HG03108 (cell line): ENCODE results near the gene ARIH2.
"Not testable (repeated sequence)": the region's sequence is repeated elsewhere in the genome, so short reads cannot be mapped to it uniquely, and the experiment has no call there.

ENCODE experiments used
- ATAC-seq: cut with Tn5 transposase; IDR thresholded peaks from one replicate; pipeline ENCODE4 v1.9.1; 2021; ENCODE audit warnings: moderate library complexity; ENCODE audit not compliant: unreplicated experiment

ARIH2 gene

DNA sequence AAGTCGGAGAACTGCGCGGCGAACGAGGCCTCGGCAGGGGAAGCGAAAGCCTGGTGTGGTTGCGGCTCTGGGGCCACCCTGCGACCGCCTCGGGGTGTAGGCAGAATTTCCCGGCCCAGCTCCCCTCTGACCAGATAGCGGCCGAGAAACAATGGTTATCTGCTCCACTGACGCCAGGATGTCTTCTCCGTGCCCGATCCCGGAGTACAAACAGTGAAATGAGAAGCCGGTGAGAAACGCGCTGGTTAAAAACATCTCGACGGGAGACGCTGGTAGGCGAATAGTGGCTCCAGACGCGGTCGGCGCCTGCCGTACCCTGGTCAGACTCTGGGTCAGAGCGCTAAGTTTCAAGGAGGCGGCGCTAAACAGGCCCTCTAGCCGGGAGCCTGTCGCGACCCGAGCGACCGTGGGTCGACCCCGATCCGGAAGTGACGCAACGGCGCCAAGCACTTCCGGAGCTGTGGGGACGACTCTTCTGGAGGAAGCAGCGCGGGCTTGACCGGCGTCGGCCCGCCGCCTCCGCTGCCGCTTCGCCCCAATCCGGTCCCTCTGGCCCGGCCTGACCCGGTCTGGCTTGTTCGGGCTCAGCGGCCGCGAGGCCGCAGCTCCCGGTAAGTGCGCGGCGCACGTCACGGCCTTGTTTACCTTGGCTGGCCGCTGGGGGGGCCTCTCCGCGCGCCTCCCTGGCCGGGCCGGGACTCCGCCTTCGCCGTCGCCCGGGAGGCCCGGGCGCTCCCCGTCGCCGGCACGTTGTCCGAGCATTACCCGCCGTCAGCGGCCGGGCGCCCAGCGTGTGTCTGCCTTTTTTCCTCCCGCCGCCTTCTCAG lies at the start of gene ARIH2:
Gene ARIH2 (plus strand): TSS at position 455 of the 827 bp plus-strand sequence. CDS start 8,717 bp downstream, outside the sequence.
- peak; percentile 84 for ATAC-seq

DNA sequence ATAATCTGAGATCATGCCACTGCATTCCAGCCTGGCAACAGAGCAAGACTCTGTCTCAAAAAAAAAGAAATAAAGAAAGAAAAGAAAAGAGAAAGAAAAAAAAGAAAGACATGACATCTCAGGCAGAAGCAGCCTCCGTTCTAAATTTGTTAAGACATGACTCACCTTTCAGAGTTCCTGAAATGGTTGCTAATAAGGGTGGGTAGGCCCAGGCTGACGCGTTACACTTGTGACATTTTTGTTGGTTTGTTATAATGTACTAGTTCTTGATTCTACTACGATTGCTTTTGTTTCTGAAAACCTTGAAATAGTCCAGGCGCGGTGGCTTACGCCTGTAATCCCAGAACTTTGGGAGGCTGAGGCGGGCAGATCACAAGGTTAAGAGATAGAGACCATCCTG lies 41.0 kb upstream of the ARIH2 start:
- ATAC-seq: no peak

GRCh38 chr3:48879307-48879993 lies 39.2 kb upstream of the ARIH2 start:
- no peak for ATAC-seq

- ATAC-seq: no peak
Observed at GRCh38 chr3:48879994-48880377, 38.7 kb upstream of the ARIH2 start.

DNA sequence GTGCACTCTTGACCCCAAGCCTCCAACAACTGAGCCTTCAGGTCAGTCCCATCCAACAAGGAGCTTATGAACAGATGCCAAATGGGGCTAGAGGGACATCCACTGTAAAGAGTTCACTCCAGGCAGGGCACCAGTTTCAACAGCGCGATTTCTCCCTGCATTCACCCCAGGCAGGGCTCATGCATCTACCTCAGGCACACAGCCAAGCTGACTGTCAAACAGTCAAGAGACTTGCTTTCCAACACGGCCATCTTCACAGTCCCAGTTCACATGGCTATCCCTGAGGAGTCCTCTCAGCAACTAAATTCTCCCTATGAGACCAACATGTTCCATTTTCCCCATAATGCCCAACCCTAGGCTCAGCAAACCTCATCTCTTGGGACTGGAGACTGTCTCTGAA lies 37.6 kb upstream of the ARIH2 start:
- ATAC-seq: no peak

GRCh38 chr3:48881652-48882114 lies 37.0 kb upstream of the ARIH2 start:
- no peak for ATAC-seq

- no peak for ATAC-seq
Observed at GRCh38 chr3:48885753-48886152, 32.9 kb upstream of the ARIH2 start.

DNA sequence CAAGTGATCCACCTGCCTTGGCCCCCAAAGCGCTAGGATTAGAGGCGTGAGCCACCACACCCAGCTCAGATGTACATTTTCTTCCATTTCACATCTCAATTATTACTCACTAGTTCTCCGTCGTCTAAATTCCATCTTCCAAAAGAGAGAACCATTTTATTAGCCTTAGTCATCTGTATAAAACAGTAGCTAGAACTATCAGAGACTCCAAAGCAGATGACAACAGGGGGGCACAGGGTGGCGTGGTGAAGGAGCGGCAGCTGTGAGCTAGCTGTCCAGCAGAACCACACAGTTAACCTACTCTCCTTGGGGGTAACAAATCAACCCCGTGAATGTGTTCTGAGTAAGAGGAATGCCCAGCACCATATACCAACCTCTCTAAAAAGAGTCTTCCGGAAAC lies 27.0 kb upstream of the ARIH2 start:
- no peak for ATAC-seq

- ATAC-seq: no peak
Observed at GRCh38 chr3:48894516-48894915, 24.1 kb upstream of the ARIH2 start.

DNA sequence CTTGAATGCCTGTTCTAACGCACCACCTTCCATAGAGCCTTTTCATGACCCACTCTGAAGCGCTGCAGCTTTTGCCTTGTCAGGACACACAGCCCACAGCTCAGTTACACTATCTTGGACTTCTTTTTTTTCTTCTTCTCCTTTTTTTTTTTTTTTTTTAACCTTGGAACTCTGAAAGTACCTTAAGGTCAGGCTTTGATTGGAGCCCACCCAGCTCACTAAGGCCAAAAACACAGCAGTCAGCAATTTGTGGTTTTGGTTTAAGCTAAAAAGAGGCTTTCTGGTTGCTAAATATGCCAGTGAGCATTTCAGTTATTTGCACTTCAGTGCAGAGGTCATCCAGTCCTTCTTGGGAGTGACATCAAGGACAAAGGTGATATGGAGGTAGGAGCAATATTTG lies 21.7 kb upstream of the ARIH2 start:
- ATAC-seq: no peak

DNA sequence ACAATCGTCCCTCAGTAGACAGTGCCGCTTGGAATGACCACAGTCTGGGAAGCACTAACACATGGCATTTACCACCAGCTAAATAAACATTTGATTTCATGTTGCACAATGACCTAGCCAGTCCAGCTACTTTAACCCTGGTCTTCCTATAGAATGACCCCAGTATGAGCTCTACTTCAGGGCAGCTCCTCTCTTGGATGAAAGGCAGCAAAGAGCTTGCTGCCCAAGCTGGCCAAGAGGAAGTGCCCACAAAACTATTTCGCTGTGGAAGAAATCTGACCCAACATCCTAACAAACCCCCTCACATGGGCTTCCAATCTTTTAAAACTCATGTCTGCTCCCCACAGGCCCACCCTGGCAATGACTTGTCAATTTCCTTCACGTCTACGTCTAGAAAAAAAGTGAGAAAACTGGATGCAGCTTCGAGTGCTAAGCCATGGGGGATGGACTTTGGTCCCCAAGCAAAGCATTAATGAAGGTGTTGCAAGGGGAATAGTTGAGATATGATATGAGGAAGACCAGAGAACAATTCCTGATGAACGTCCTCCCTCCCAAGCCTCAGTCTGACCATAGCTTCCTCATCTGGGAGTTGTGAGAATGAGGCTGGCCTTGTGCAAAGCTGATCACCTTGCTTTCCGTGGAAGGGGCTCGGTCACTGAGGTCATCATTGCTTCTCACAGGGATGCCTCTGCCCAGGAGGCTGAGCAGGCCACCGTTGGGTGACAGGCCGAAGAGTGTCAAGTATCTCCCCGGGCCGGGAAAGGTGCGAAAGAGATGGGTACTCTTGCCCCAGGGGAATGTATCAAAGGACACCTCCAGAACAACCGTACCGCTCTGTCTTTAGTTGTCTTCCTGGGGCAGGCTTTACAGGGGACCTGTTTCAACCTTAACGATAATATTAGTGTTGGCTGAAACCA lies 20.9 kb upstream of the ARIH2 start:
- no peak for ATAC-seq

DNA sequence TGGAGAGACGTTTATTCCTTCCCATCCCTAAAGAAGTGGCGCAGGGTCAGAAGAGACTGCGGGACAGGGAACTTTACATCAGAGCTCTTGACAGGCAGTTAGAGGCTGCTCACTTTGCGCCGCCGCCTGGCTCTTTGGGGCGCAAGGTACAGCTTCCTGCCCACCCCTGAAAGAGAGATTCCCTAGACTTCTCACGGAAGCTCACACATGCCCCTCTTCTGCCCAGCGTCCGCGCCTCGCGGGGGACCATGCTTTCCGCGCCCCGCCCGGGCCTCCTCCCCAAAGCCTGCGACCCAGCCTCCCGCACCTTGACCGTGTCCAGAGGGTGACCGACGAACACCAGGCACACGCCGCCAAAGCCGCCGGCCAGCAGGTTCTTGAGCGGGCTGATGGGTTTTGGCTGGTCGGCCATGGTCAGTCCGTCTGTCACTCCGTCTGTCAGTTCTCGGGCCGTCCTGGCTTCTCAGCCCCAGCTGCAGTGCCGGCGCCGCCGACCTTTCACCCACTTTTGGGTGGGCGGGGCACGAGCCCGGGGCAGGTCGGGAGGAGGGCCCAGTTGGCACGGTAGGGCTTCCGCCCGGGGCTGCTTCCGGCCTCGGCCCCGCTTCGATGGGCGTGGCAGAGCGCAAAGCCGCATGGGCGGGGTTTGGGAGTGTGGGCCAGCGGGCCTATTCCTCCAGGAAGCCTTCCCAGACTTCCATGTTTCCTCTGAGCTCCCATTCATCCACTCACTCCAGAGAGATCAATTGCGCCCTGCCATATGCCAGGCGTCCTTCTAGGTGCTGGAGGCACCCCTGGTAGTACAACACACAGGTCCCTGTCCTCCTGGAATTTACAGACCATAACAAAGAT lies 20.0 kb upstream of the ARIH2 start, which contains the start of gene SLC25A20:
Gene SLC25A20 (minus strand): TSS at position 500 of the 852 bp plus-strand sequence. CDS start 88 bp downstream, at position 412.
- peak; percentile 92 for ATAC-seq

DNA sequence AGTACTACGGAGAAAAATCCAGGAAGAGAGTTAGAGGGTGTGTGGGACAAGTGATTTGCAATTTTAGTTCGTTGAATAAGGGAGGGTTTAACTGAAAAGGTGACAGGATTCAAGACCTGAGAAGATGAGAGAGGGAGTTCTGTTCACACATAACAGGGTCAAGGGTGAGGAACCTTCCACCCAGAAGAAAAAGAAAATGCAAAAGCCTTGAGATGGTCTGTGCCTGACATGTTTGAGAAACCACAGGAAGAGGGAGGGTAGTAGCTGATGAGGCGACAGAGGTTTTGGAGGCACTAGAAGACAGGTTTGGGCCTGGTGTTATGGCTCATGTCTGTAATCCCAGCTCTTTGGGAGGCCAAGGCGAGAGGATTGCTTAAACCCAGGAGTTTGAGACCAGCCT lies 19.4 kb upstream of the ARIH2 start:
- no peak for ATAC-seq

DNA sequence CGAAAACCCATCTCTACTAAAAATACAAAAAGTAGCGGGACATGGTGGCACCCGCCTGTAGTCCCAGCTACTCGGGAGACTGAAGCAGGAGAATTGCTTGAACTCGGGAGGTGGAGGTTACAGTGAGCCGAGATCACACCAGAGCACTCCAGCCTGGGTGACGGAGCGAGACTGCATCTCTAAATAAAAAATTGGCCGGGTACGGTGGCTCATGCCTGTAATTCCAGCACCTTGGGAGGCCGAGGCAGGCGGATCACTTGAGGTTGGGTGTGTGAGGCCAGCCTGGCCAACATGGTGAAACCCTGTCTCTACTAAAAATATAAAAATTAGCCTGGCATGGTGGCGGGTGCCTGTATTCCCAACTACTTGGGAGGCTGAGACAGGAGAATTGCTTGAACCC lies 11.6 kb upstream of the ARIH2 start:
- ATAC-seq: not testable (repeated sequence)

- ATAC-seq: no peak
Observed at GRCh38 chr3:48915296-48915695, 3.3 kb upstream of the ARIH2 start.

DNA sequence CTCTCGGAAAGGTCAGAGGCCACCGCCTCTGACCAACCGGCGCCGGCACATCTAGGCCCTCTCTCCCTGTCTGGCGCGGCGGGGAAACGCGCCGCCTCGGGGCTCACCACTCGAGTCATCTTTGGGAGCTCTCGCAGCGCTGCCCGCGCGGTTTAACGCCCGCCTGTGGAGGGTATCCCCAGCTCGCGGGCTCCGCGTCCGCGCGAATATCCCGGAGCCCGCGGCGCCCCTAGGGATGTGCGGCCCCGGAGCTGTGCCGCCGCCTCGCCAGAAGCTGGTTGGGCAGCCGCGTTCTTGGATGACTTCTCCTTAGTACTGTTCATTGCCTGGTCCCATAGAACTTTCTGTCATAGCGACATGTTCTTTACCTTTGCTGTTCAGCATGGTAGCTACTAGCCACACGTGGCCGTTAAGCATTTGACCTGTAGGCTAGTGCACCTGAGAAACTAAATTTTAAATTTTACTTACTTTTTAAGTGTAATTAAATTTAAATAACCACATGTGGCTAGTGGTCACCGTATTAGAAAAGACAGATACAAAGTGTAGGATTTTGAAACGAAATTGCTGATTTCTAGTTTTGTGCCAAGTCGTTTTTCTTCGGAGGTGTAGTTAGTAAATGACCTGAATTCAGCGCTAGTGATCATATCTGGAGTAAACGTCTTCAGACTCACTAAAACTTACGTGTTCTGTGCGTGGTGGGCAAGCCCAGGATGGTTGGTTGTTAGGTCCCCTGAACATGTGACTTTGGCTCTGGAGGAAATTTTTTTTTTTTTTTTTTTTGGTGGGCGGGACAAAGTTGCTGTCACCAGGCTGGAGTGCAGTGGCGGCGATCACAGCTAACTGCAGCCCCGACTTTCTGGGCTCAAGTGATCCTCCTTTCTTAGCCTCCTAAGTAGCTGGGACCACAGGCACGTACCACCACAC lies 835 bp downstream of the ARIH2 start:
- peak; percentile 17 for ATAC-seq

DNA sequence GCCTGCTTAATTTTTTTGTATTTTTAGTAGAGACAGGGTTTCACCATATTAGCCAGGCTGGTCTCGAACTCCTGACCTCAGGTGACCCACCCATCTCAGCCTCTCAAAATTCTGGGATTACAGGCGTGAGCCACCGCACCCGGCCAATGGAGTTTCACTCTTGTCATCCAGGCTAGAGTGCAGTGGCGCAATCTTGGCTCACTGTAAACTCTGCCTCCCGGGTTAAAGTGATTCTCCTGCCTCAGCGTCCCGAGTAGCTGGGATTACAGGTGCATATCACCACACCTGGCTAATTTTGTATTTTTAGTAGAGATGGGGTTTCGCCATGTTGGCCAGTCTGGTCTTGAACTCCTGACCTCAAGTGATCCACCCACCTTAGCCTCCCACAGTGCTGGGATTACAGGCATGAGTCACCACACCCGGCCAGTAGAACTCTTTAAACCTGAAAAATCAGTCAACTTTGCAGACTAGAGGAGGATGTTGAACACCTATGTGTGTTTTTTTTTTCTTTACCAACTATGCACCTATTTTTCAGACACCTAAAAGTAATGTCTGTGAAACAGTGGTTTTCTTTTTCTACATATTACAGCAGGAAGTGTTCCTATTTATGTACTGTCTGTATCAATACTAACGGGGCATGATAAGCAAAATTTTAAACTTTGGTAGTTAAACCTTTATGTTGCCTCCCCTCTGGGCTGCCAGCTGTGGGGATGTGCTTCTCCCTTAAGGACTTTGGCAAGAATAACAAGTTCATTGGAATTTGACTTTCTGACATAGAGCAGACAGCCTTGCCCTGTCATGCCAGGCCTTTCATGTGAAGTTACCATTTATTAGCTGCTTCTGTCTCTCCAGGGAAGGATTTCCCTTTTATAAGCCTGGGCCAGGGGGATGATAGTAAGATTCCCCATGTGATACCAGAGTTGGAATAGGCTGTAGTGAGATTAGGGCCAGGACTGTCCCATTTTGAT lies 8.1 kb downstream of the ARIH2 start:
- ATAC-seq: no peak

GRCh38 chr3:48927928-48928327 lies 9.3 kb downstream of the ARIH2 start:
- no peak for ATAC-seq
